Skeletal muscle tissue (tissue), 4 donors: ENCODE data around the gene SCGB1C2. TPM values are rescaled to one million over a fixed set of nuclear protein-coding genes. Genes with fewer than 3 reads are reported as not detected.

ENCODE experiments used
- H3K27ac ChIP-seq: one replicate; pipeline ENCODE4 v1.7.0; 2013; ENCODE audit warnings: mild to moderate bottlenecking, low read depth, low read length, inconsistent platforms
- H3K27me3 ChIP-seq, 3 donors: one replicate each; pipeline ENCODE4 v1.7.0; 2013; ENCODE audit warnings: low read length in 3 of 3; ENCODE audit not compliant: control insufficient read depth in 3 of 3, insufficient read depth in 3 of 3
- H3K36me3 ChIP-seq, 3 donors: one replicate each; pipeline ENCODE4 v1.7.0; 2013; ENCODE audit warnings: low read length in 3 of 3; ENCODE audit not compliant: control insufficient read depth in 3 of 3, insufficient read depth in 3 of 3
- H3K4me1 ChIP-seq, 3 donors: one replicate each; pipeline ENCODE4 v1.7.0; 2013; ENCODE audit warnings: low read length in 3 of 3, mild to moderate bottlenecking in 3 of 3; ENCODE audit not compliant: control insufficient read depth in 3 of 3, insufficient read depth in 3 of 3
- H3K4me3 ChIP-seq, 3 donors: one replicate each; pipeline ENCODE4 v1.7.0; 2013; ENCODE audit warnings: low read length in 3 of 3
- H3K9ac ChIP-seq, 3 donors: one replicate each; pipeline ENCODE4 v1.7.0; 2013; ENCODE audit warnings: low read length in 3 of 3, mild to moderate bottlenecking in 3 of 3, moderate library complexity in 2 of 3, low read depth in 1 of 3
- H3K9me3 ChIP-seq, 3 donors: one replicate each; pipeline ENCODE4 v1.7.0; 2013; ENCODE audit warnings: low read length in 3 of 3; ENCODE audit not compliant: control insufficient read depth in 3 of 3
- total RNA-seq: library from RNA; depleted of rRNA; stranded (reverse); fragments of >200 nt; gene quantifications from one replicate; pipeline ENCODE4 v1.2.3, GENCODE V29; 2014
- donor health status: Osteomylitis.

The SCGB1C2 gene
- total RNA-seq, 1 donor from 2014 or later = not detected

GRCh38 chr17:149231-149630 is 11.9 kb downstream of the SCGB1C2 start:
- Histone ChIP-seq H3K9me3 (no peaks in the 10 kb centered on the region), H3K27me3 (no peaks in the 10 kb centered on the region), H3K4me1 (no peaks in the 10 kb centered on the region), H3K36me3 (no peaks in the 10 kb centered on the region), H3K4me3 (no peak overlapping the region), H3K27ac (no peak overlapping the region), H3K9ac (no peak overlapping the region)

GRCh38 chr17:149897-150584 is 12.7 kb downstream of the SCGB1C2 start:
- H3K36me3 ChIP-seq = no peaks in the 10 kb centered on the region
- no peak overlapping the region for H3K27ac ChIP-seq
- no peak overlapping the region for H3K4me3 ChIP-seq
- H3K27me3 ChIP-seq = no peaks in the 10 kb centered on the region
- H3K4me1 ChIP-seq = no peaks in the 10 kb centered on the region
- no peaks in the 10 kb centered on the region for H3K9me3 ChIP-seq
- H3K9ac ChIP-seq = no peak overlapping the region

- H3K4me1 ChIP-seq = no peaks in the 10 kb centered on the region
- H3K9ac ChIP-seq = no peak overlapping the region
Observed at GRCh38 chr17:151004-151403, 13.6 kb downstream of the SCGB1C2 start.

DNA sequence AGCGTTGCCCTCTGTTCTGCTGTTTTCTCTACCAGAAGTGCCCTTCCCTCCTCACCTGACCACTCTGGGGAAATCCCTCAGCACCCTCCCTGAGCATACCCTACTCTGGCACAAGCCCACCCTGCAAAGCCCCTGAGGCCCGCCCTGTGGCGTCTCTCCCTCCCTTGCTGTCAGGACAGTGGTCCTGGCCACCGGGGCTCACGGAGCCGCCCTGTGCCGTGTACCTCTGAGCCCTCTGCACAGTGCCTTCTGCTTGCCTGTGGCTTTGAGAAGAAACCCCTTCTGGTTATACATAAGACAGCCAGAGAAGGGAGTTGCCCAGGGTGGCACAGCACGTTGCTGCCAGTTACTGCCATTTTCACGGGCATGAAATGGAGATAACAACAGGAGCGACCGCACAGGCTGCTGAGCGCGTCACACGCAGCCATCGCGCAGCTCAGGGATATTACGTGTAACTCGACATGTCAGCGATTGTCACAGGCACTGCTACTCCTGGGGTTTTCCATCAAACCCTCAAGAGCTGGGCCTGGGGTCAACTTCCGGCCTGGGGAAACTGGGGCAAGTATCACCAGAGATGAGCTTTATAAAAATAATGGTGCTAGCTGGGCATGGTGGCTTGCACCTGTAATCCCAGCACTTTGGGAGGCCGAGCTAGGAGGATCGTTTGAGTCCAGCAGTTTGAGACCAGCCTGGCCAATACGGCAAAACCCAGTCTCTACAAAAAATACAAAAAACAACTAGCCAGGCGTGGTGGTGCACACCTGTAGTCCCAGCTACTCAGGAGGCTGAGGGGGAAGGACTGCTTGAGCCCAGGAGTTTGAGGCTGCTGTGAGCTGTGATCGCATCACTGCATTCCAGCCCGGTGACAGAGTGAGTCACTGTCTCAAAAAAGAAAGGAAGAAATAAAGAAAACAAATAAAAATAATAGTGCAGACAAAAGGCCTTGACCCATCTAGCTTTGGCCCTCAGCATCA is 14.8 kb downstream of the SCGB1C2 start:
- Histone ChIP-seq H3K36me3 (no peaks in the 10 kb centered on the region), H3K4me3 (no peak overlapping the region), H3K9me3 (no peaks in the 10 kb centered on the region)

More at GRCh38 chr17:151004-151403, 13.6 kb downstream of the SCGB1C2 start:
- H3K27me3 ChIP-seq = peaks cover 0 to 3% (median 0%) of the 10 kb centered on the region in 3 donors
- H3K36me3 ChIP-seq = no peaks in the 10 kb centered on the region
- H3K27ac ChIP-seq = no peak overlapping the region
- H3K9me3 ChIP-seq = no peaks in the 10 kb centered on the region
- H3K4me3 ChIP-seq = no peak overlapping the region

DNA sequence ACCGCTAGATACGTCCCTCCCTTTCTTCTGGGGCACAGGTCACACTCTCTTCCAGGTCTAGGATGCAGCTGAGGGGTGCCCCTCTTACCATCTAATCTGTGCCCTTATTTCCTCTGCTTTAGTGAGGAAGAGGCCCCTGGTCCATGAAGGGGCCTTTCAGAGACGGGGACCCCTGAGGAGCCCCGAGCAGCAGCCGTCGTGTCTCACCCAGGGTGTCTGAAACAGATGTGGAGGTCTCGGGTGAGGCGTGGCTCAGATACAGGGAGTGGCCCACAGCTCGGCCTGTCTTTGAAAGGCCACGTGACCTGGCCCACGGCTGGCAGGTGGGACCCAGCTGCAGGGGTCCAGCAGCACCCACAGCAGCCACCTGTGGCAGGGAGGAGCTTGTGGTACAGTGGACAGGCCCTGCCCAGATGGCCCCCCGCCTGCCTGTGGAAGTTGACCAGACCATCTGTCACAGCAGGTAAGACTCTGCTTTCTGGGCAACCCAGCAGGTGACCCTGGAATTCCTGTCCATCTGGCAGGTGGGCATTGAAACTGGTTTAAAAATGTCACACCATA is 15.6 kb downstream of the SCGB1C2 start:
- H3K27ac ChIP-seq = no peak overlapping the region
- H3K9ac ChIP-seq = no peak overlapping the region
- H3K4me3 ChIP-seq = no peak overlapping the region
- peaks cover 0 to 7% (median 0%) of the 10 kb centered on the region in 3 donors for H3K27me3 ChIP-seq
- H3K9me3 ChIP-seq = no peaks in the 10 kb centered on the region
- no peaks in the 10 kb centered on the region for H3K4me1 ChIP-seq
- H3K36me3 ChIP-seq = no peaks in the 10 kb centered on the region

More for the DNA sequence above, 14.8 kb downstream of the SCGB1C2 start:
- Histone ChIP-seq H3K9ac (no peak overlapping the region), H3K4me1 (no peaks in the 10 kb centered on the region), H3K27me3 (peaks cover 0 to 3% (median 0%) of the 10 kb centered on the region in 3 donors), H3K27ac (no peak overlapping the region)

DNA sequence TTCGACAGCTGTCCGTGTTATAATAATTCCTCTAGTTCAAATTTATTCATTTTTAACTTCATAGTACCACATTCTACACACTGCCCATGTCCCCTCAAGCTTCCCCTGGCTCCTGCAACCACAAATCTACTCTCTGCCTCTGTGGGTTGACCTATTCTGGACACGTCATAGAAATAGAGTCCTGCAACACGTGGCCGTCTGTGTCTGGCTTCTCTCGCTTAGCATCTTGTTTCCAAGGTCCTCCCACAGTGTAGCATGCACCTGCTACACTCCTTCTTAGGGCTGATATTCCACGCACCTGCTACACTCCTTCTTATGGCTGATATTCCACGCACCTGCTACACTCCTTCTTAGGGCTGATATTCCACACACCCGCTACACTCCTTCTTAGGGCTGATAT is 16.5 kb downstream of the SCGB1C2 start:
- Histone ChIP-seq H3K4me1 (no peaks in the 10 kb centered on the region), H3K9me3 (no peaks in the 10 kb centered on the region), H3K27me3 (peaks cover 0 to 7% (median 0%) of the 10 kb centered on the region in 3 donors), H3K27ac (no peak overlapping the region), H3K36me3 (no peaks in the 10 kb centered on the region), H3K4me3 (no peak overlapping the region), H3K9ac (no peak overlapping the region)

GRCh38 chr17:155576-155975 is 18.2 kb downstream of the SCGB1C2 start:
- Histone ChIP-seq H3K4me1 (no peaks in the 10 kb centered on the region), H3K9ac (no peak overlapping the region), H3K27ac (no peak overlapping the region), H3K27me3 (peaks cover 0 to 7% (median 0%) of the 10 kb centered on the region in 3 donors), H3K36me3 (no peaks in the 10 kb centered on the region), H3K9me3 (no peaks in the 10 kb centered on the region), H3K4me3 (no peak overlapping the region)

- no peak overlapping the region for H3K27ac ChIP-seq
- H3K9ac ChIP-seq = no peak overlapping the region
Observed at GRCh38 chr17:156094-156621, 18.8 kb downstream of the SCGB1C2 start.

GRCh38 chr17:156946-157345 is 19.6 kb downstream of the SCGB1C2 start:
- Histone ChIP-seq H3K9ac (no peak overlapping the region), H3K36me3 (no peaks in the 10 kb centered on the region), H3K4me3 (no peak overlapping the region), H3K27me3 (peaks cover 0 to 7% (median 0%) of the 10 kb centered on the region in 3 donors), H3K9me3 (no peaks in the 10 kb centered on the region), H3K4me1 (no peaks in the 10 kb centered on the region), H3K27ac (no peak overlapping the region)

More at GRCh38 chr17:156094-156621, 18.8 kb downstream of the SCGB1C2 start:
- Histone ChIP-seq H3K36me3 (no peaks in the 10 kb centered on the region), H3K4me3 (no peak overlapping the region), H3K4me1 (no peaks in the 10 kb centered on the region), H3K9me3 (no peaks in the 10 kb centered on the region), H3K27me3 (peaks cover 0 to 7% (median 0%) of the 10 kb centered on the region in 3 donors)
